ENCODE results near the gene EDIL3. TPM values are rescaled to one million over a fixed set of nuclear protein-coding genes. Genes with fewer than 3 reads are reported as not detected.

EDIL3 gene
- polyA plus RNA-seq, 1 donor (not counting 4 experiments of a cell fraction or from before 2014, with no cell fraction given), result 0.34 TPM

GRCh38 chr5:84069608-84070179 is 315.0 kb downstream of the EDIL3 start:
- Histone ChIP-seq H3K9ac (ENCODE audit: control insufficient read depth, extremely low read depth, insufficient read depth, low read length) (no peak overlapping the region), H3K4me1 (ENCODE audit: control insufficient read depth, extremely low read depth, insufficient read depth, low read length) (no peaks in the 10 kb centered on the region), H3K79me2 (ENCODE audit: control insufficient read depth, insufficient read depth, low read length) (no peaks in the 10 kb centered on the region), H3K27ac (ENCODE audit: control insufficient read depth, insufficient read depth, low read length) (no peak overlapping the region), H3K9me3 (ENCODE audit: control insufficient read depth, low read depth, low read length) (no peaks in the 10 kb centered on the region), H3K4me3 (ENCODE audit: control insufficient read depth in 2 of 3, extremely low read depth in 1 of 3, insufficient read depth in 2 of 3, low read depth in 1 of 3, low read length in 3 of 3) (no peak overlapping the region), H3K36me3 (ENCODE audit: control insufficient read depth in 2 of 2, extremely low read depth in 1 of 2, insufficient read depth in 2 of 2, low read length in 2 of 2) (no peaks in the 10 kb centered on the region), H3K9me1 (ENCODE audit: control insufficient read depth, extremely low read depth, insufficient read depth, low read length) (no peaks in the 10 kb centered on the region), H4K20me1 (ENCODE audit: control insufficient read depth, extremely low read depth, insufficient read depth, low read length) (no peaks in the 10 kb centered on the region), H3K27me3 (ENCODE audit: control insufficient read depth, extremely low read depth, insufficient read depth, low read length) (no peaks in the 10 kb centered on the region), H2AFZ (ENCODE audit: control insufficient read depth, low read length) (no peak overlapping the region), H3K4me2 (ENCODE audit: control insufficient read depth, extremely low read depth, insufficient read depth, low read depth, low read length) (no peak overlapping the region)
- dilution Hi-C loops (cut with MboI; ENCODE audit: extremely low pct_ligation_motif_present, low sequenced_read_pairs), result no loop called here
- DNase-seq (ENCODE audit: low read depth, low spot score), result no peak
- no peak for TF ChIP-seq EZH2 (IDR thresholded peaks at IDR 0.05; ENCODE audit: low read length)
- TF ChIP-seq, protein P1, sequence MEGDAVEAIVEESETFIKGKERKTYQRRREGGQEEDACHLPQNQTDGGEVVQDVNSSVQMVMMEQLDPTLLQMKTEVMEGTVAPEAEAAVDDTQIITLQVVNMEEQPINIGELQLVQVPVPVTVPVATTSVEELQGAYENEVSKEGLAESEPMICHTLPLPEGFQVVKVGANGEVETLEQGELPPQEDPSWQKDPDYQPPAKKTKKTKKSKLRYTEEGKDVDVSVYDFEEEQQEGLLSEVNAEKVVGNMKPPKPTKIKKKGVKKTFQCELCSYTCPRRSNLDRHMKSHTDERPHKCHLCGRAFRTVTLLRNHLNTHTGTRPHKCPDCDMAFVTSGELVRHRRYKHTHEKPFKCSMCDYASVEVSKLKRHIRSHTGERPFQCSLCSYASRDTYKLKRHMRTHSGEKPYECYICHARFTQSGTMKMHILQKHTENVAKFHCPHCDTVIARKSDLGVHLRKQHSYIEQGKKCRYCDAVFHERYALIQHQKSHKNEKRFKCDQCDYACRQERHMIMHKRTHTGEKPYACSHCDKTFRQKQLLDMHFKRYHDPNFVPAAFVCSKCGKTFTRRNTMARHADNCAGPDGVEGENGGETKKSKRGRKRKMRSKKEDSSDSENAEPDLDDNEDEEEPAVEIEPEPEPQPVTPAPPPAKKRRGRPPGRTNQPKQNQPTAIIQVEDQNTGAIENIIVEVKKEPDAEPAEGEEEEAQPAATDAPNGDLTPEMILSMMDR (optimal IDR thresholded peaks at IDR 0.05 in 1 of 3, IDR thresholded peaks at IDR 0.05 in 1 of 3, conservative IDR thresholded peaks at IDR 0.05 in 1 of 3; ENCODE audit: extremely low read depth in 1 of 3, insufficient read depth in 2 of 3, low read length in 3 of 3), result no peak
- FAIRE-seq, result no peak

GRCh38 chr5:84063041-84063440 is 321.6 kb downstream of the EDIL3 start:
- dilution Hi-C loops (cut with MboI; ENCODE audit: extremely low pct_ligation_motif_present, low sequenced_read_pairs), result no loop called here
- H3K4me2 ChIP-seq (ENCODE audit: control insufficient read depth, extremely low read depth, insufficient read depth, low read depth, low read length), result no peak overlapping the region
- FAIRE-seq, result no peak
- TF ChIP-seq, protein P1 (optimal IDR thresholded peaks at IDR 0.05 in 1 of 3, IDR thresholded peaks at IDR 0.05 in 1 of 3, conservative IDR thresholded peaks at IDR 0.05 in 1 of 3; ENCODE audit: extremely low read depth in 1 of 3, insufficient read depth in 2 of 3, low read length in 3 of 3), result no peak
- TF ChIP-seq EZH2 (IDR thresholded peaks at IDR 0.05; ENCODE audit: low read length), result no peak
- no peaks in the 10 kb centered on the region for H3K79me2 ChIP-seq (ENCODE audit: control insufficient read depth, insufficient read depth, low read length)
- H3K4me1 ChIP-seq (ENCODE audit: control insufficient read depth, extremely low read depth, insufficient read depth, low read length), result no peaks in the 10 kb centered on the region
- no peak overlapping the region for H2AFZ ChIP-seq (ENCODE audit: control insufficient read depth, low read length)
- no peaks in the 10 kb centered on the region for H4K20me1 ChIP-seq (ENCODE audit: control insufficient read depth, extremely low read depth, insufficient read depth, low read length)
- no peak for DNase-seq (ENCODE audit: low read depth, low spot score)
- H3K9ac ChIP-seq (ENCODE audit: control insufficient read depth, extremely low read depth, insufficient read depth, low read length), result no peak overlapping the region
- H3K9me1 ChIP-seq (ENCODE audit: control insufficient read depth, extremely low read depth, insufficient read depth, low read length), result no peaks in the 10 kb centered on the region
- H3K27me3 ChIP-seq (ENCODE audit: control insufficient read depth, extremely low read depth, insufficient read depth, low read length), result no peaks in the 10 kb centered on the region
- no peak overlapping the region for H3K4me3 ChIP-seq (ENCODE audit: control insufficient read depth in 2 of 3, extremely low read depth in 1 of 3, insufficient read depth in 2 of 3, low read depth in 1 of 3, low read length in 3 of 3)
- no peaks in the 10 kb centered on the region for H3K9me3 ChIP-seq (ENCODE audit: control insufficient read depth, low read depth, low read length)
- no peaks in the 10 kb centered on the region for H3K36me3 ChIP-seq (ENCODE audit: control insufficient read depth in 2 of 2, extremely low read depth in 1 of 2, insufficient read depth in 2 of 2, low read length in 2 of 2)
- H3K27ac ChIP-seq (ENCODE audit: control insufficient read depth, insufficient read depth, low read length), result no peak overlapping the region

Data from keratinocyte (primary cell).